ENCODE data around the gene SNAPIN. TPM values are rescaled to one million over a fixed set of nuclear protein-coding genes. Genes with fewer than 3 reads are reported as not detected.

Gene SNAPIN
- polyA plus RNA-seq, 3 donors, result 30.7 to 141 (median 135) TPM

GRCh38 chr1:153683854-153684253 is 25.4 kb downstream of the SNAPIN start:
- DNase-seq, result no peak
- Mint-ChIP-seq H3K27ac (peak overlapping the region in 1 of 7 donors; percentile 72), H3K4me3 (no peak overlapping the region), H3K36me3 (peaks cover 4% of the 10 kb centered on the region in 2 donors), H3K4me1 (peaks cover 21% of the 10 kb centered on the region), H3K27me3 (ENCODE audit: low read depth in 3 of 3) (peaks cover 31 to 42% (median 35%) of the 10 kb centered on the region in 3 donors), H3K9me3 (peaks cover 0 to 7% (median 5%) of the 10 kb centered on the region in 7 donors)
- Histone ChIP-seq H3K4me1 (ENCODE audit: control insufficient read depth in 1 of 2, insufficient read depth in 2 of 2, low read length in 2 of 2) (peaks cover 6 to 12% of the 10 kb centered on the region in 2 donors), H3K9me3 (replicated peaks in 1 of 2; ENCODE audit: control insufficient read depth in 1 of 2, insufficient read depth in 1 of 2, low read length in 2 of 2) (no peaks in the 10 kb centered on the region), H3K4me3 (replicated peaks in 1 of 3; ENCODE audit: low read depth in 2 of 3, low read length in 3 of 3) (no peak overlapping the region), H3K4me2 (replicated peaks; ENCODE audit: extremely low read depth, low read length, poor library complexity, severe bottlenecking) (no peak overlapping the region), H2AFZ (ENCODE audit: insufficient read depth, low read depth, low read length, poor library complexity, severe bottlenecking) (no peak overlapping the region), H3K9ac (ENCODE audit: insufficient read depth, low read length, poor library complexity, severe bottlenecking) (no peak overlapping the region), H3K36me3 (replicated peaks in 1 of 2; ENCODE audit: control insufficient read depth in 1 of 2, insufficient read depth in 2 of 2, low read length in 2 of 2) (no peaks in the 10 kb centered on the region), H3K79me2 (ENCODE audit: insufficient read depth, low read length) (no peaks in the 10 kb centered on the region), H4K20me1 (ENCODE audit: insufficient read depth, low read length) (no peaks in the 10 kb centered on the region), H3K27ac (ENCODE audit: low read depth in 1 of 2, low read length in 2 of 2) (no peak overlapping the region), H3K27me3 (ENCODE audit: control insufficient read depth in 2 of 2, insufficient read depth in 2 of 2, low read length in 2 of 2) (peaks cover 14 to 33% of the 10 kb centered on the region in 2 donors)
- intact Hi-C loops (cut with micrococcal nuclease), result no loop called here
- WGBS (ENCODE audit: insufficient coverage), result 93% methylated on average over 4 of the region's 5 CpGs
- no peak for TF ChIP-seq CTCF (IDR thresholded peaks at IDR 0.05)

- TF ChIP-seq CTCF (IDR thresholded peaks at IDR 0.05), result no peak
- H3K4me1 Mint-ChIP-seq, result peaks cover 15% of the 10 kb centered on the region
- H3K27me3 Mint-ChIP-seq (ENCODE audit: low read depth in 3 of 3), result peaks cover 22 to 31% (median 26%) of the 10 kb centered on the region in 3 donors
- no peak overlapping the region for H3K4me3 ChIP-seq (replicated peaks in 1 of 3; ENCODE audit: low read depth in 2 of 3, low read length in 3 of 3)
- H3K9ac ChIP-seq (ENCODE audit: insufficient read depth, low read length, poor library complexity, severe bottlenecking), result no peak overlapping the region
- intact Hi-C loops (cut with micrococcal nuclease), result no loop called here
- H3K4me1 ChIP-seq (ENCODE audit: control insufficient read depth in 1 of 2, insufficient read depth in 2 of 2, low read length in 2 of 2), result peaks cover under 1 to 1% of the 10 kb centered on the region in 2 donors
- H3K27me3 ChIP-seq (ENCODE audit: control insufficient read depth in 2 of 2, insufficient read depth in 2 of 2, low read length in 2 of 2), result peaks cover 9 to 27% of the 10 kb centered on the region in 2 donors
- no peak overlapping the region for H2AFZ ChIP-seq (ENCODE audit: insufficient read depth, low read depth, low read length, poor library complexity, severe bottlenecking)
- H3K27ac ChIP-seq (ENCODE audit: low read depth in 1 of 2, low read length in 2 of 2), result no peak overlapping the region
- H3K9me3 ChIP-seq (replicated peaks in 1 of 2; ENCODE audit: control insufficient read depth in 1 of 2, insufficient read depth in 1 of 2, low read length in 2 of 2), result no peaks in the 10 kb centered on the region
- H3K79me2 ChIP-seq (ENCODE audit: insufficient read depth, low read length), result no peaks in the 10 kb centered on the region
- WGBS (ENCODE audit: insufficient coverage), result 92% methylated on average over 8 of the region's 12 CpGs
- H3K4me3 Mint-ChIP-seq, result no peak overlapping the region
- H3K36me3 Mint-ChIP-seq, result peaks cover 1 to 4% of the 10 kb centered on the region in 2 donors
- no peak for DNase-seq
- no peaks in the 10 kb centered on the region for H4K20me1 ChIP-seq (ENCODE audit: insufficient read depth, low read length)
- H3K9me3 Mint-ChIP-seq, result peaks cover 0 to 6% (median under 1%) of the 10 kb centered on the region in 7 donors
- H3K36me3 ChIP-seq (replicated peaks in 1 of 2; ENCODE audit: control insufficient read depth in 1 of 2, insufficient read depth in 2 of 2, low read length in 2 of 2), result no peaks in the 10 kb centered on the region
- H3K4me2 ChIP-seq (replicated peaks; ENCODE audit: extremely low read depth, low read length, poor library complexity, severe bottlenecking), result no peak overlapping the region
- no peak overlapping the region for H3K27ac Mint-ChIP-seq
These were observed 26.4 kb downstream of the SNAPIN start for GRCh38 chr1:153684892-153685291.
